Fibroblast of the conjunctiva (primary cell): ENCODE measurements around the gene MACROH2A1.

ENCODE experiments used
- DNase-seq: peaks from one replicate; pipeline ENCODE4 v3.0.0-alpha.2; 2010; ENCODE audit warnings: low read depth

MACROH2A1 gene

GRCh38 chr5:135435467-135436330 lies 36.7 kb upstream of the MACROH2A1 start:
- DNase-seq, result no peak

GRCh38 chr5:135434591-135435466 lies 35.8 kb upstream of the MACROH2A1 start:
- DNase-seq, result no peak

GRCh38 chr5:135433681-135434426 lies 34.8 kb upstream of the MACROH2A1 start:
- DNase-seq, result no peak

DNA sequence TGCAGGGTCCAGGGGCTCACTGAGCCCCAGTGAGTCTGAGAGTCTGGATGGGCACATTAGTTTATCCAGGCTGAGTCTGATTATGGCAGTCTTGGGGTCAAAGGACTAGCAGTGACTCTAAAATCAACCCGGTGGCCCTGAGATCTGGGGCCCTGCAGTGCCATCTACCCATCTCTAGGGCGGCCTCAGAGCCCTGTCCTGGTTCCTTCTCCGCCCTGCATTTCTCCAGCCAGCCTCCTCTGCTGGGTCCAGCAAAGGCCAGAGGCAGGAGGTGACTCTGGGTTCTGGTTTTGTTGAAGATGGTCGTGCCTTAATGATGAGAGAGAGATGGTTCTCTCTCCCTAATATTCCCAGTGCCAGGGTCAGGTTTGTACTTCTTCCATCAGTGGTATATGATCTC lies 33.1 kb upstream of the MACROH2A1 start:
- DNase-seq, result no peak

- DNase-seq, result no peak
These were observed 31.1 kb upstream of the MACROH2A1 start for GRCh38 chr5:135430135-135430437.

GRCh38 chr5:135429301-135430134 lies 30.5 kb upstream of the MACROH2A1 start:
- peak; percentile 29 for DNase-seq

GRCh38 chr5:135428586-135428985 lies 29.6 kb upstream of the MACROH2A1 start:
- DNase-seq, result no peak

- DNase-seq, result peak; percentile 27
These were observed 27.4 kb upstream of the MACROH2A1 start for GRCh38 chr5:135426102-135427082.

DNA sequence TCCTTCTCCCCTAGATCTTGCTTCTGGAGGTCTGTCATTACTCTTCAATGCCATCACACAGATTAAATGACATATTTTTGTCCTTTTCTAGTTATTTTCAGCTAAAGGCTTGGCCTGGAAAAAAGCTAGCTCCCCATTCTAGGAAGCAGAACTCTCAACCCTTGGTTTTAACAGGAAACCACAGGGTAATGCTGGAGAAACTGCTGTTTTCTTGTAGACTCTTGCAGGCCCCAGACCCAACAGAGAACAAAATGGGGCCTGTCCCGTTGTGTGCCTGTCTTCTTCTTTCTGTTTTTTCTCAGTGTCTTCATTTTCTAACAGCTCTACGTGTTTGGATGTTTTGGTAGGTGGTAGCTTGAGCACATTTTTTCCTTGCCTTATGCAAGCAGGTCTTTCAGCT lies 26.6 kb upstream of the MACROH2A1 start:
- DNase-seq, result no peak

GRCh38 chr5:135423846-135424168 lies 24.8 kb upstream of the MACROH2A1 start:
- no peak for DNase-seq

DNA sequence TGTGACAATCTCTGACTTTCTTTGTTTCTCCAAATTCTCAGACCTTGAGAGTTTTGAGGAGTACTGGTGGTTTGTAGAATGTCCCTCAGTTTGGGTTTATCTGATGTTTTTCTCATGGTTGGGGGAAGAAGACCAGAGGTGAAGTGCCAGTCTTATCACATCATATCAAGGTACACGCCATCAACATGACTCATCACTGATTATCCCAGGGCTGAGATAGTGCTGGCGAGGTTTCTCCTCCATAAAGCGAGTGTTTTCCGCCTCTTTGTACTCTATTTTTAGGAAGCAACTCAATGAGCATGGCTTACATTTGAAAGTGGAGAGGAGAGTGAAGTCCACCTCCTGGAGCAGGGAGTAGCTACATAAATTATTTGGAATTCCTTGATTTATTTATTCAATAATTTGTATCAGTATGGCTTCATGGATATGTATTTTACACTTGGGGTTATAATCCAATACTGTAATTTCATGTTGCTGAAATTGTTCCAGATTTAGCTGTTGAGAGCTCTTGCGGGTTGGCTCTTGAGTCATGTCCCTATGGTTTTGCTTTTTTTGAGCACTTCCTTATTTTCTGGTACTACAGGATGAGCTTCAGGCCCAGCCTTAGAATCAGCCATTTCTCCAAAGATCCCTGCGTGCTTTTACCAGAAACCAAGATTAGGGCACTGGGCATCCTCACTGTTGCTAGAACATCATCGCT lies 24.3 kb upstream of the MACROH2A1 start:
- DNase-seq, result no peak

DNA sequence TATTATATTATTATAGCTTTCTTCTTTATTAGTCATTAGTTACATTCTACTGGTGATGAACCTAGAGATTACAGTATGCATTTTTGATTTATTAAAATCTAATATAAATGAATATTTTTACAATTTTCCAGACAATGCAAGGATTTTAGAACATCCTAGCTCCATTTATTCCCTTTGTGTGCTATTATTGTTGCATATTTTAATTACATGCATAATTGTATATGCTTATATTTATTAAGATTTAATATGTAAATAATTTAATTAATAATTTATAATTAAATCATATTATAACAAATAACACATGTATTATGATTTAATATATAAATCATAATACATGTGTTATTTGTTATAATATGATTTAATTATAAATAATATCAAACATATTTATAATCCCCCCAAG lies 23.4 kb upstream of the MACROH2A1 start:
- DNase-seq, result no peak

DNA sequence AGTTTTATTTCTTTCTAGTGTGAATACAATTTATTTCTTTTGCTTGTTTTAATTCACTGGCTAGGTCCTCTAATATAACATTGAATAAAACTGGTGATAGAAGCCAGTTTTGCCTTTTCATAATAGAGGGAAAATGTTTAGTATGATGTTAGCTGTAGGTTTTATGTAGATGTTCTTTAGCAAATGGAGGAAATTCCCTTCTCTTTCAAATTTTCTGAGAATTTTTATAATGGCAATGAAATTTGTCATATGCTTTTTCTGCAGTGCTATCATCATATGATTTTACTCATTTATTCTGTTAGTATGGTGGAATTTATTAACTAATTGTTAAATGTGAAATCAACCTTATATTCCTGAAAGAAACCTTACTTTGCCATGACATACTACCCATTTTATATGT lies 18.1 kb upstream of the MACROH2A1 start:
- no peak for DNase-seq

- no peak for DNase-seq
These were observed 6.1 kb upstream of the MACROH2A1 start for GRCh38 chr5:135405082-135405481.

GRCh38 chr5:135402031-135402430 lies 3.0 kb upstream of the MACROH2A1 start:
- no peak for DNase-seq

- no peak for DNase-seq
These were observed 1.8 kb upstream of the MACROH2A1 start for GRCh38 chr5:135400866-135401265.

- no peak for DNase-seq
These were observed 937 bp upstream of the MACROH2A1 start for GRCh38 chr5:135399794-135400542.

- no peak for DNase-seq
These were observed 724 bp downstream of the MACROH2A1 start for GRCh38 chr5:135398160-135398854.

DNA sequence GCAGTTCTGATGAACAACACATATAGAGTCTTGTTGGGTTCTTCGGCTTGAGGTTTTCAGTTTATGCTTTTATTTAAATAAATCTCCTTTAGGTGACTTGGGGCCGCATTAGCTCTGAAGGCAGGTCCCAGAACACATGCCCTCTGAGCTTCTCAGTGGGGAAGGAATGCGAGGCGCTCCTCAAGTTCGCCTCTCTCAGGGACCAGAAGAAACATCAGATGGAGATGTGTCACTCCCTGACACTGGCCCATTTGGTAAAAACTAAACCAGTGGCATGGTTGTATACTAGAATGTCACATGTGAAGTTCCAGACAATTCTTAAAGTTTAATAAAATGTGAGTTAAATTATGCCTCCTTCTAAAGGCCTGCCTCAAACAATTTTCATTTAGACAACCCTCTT lies 1.9 kb downstream of the MACROH2A1 start:
- no peak for DNase-seq
